ENCODE measurements around the gene CCRL2. TPM values are rescaled to one million over a fixed set of nuclear protein-coding genes. Genes with fewer than 3 reads are reported as not detected.

CCRL2 gene
- total and polyA plus RNA-seq, 2 of the 4 experiments (the other 2 are of a cell fraction): 0.29 to 0.36 TPM

- intact Hi-C loops (cut with micrococcal nuclease): no loop called here
- TF ChIP-seq, protein P1, sequence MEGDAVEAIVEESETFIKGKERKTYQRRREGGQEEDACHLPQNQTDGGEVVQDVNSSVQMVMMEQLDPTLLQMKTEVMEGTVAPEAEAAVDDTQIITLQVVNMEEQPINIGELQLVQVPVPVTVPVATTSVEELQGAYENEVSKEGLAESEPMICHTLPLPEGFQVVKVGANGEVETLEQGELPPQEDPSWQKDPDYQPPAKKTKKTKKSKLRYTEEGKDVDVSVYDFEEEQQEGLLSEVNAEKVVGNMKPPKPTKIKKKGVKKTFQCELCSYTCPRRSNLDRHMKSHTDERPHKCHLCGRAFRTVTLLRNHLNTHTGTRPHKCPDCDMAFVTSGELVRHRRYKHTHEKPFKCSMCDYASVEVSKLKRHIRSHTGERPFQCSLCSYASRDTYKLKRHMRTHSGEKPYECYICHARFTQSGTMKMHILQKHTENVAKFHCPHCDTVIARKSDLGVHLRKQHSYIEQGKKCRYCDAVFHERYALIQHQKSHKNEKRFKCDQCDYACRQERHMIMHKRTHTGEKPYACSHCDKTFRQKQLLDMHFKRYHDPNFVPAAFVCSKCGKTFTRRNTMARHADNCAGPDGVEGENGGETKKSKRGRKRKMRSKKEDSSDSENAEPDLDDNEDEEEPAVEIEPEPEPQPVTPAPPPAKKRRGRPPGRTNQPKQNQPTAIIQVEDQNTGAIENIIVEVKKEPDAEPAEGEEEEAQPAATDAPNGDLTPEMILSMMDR (conservative IDR thresholded peaks at IDR 0.05; ENCODE audit: low read depth, low read length): no peak
- TF ChIP-seq RCOR1 (IDR thresholded peaks at IDR 0.05; ENCODE audit: insufficient replicate concordance, low read length) (no peak), ELK1 (IDR thresholded peaks at IDR 0.05; ENCODE audit: borderline replicate concordance, low read depth, low read length) (no peak), FOS (IDR thresholded peaks at IDR 0.05; ENCODE audit: low read depth, low read length) (no peak), POLR2A (IDR thresholded peaks at IDR 0.05; ENCODE audit: low read depth, low read length) (no peak)
- no TSS peak for BruUV-seq (replicated peaks)
Measured at GRCh38 chr3:46456118-46456517, 49.1 kb downstream of the CCRL2 start.

More at GRCh38 chr3:46456118-46456517, 49.1 kb downstream of the CCRL2 start:
- H3K27ac ChIP-seq (ENCODE audit: insufficient read depth, low read length): no peak overlapping the region
- no peak overlapping the region for H3K56ac ChIP-seq (ENCODE audit: extremely low read depth, insufficient read depth, low read length)
- no peaks in the 10 kb centered on the region for H3K36me3 ChIP-seq (ENCODE audit: control insufficient read depth, insufficient read depth, low read length)
- no peaks in the 10 kb centered on the region for H3K4me1 ChIP-seq (ENCODE audit: control insufficient read depth, insufficient read depth, low read length)
- no peak overlapping the region for H2AK9ac ChIP-seq (replicated peaks; ENCODE audit: low read depth, low read length, poor library complexity)
- H3K14ac ChIP-seq (replicated peaks; ENCODE audit: low read depth, low read length): no peak overlapping the region
- no peak overlapping the region for H4K91ac ChIP-seq (ENCODE audit: insufficient read depth, low read depth, low read length)
- no peak overlapping the region for H2BK5ac ChIP-seq (ENCODE audit: low read depth, low read length, poor library complexity, severe bottlenecking)
- H3K18ac ChIP-seq (ENCODE audit: low read depth, low read length): no peak overlapping the region
- H3K4ac ChIP-seq (ENCODE audit: low read depth, low read length): no peak overlapping the region
- no peaks in the 10 kb centered on the region for H3K9me3 ChIP-seq (ENCODE audit: control insufficient read depth, insufficient read depth, low read length)
- no peak overlapping the region for H2AK5ac ChIP-seq (ENCODE audit: low read depth, low read length)
- in situ Hi-C loops (cut with MboI; ENCODE audit: low sequenced_read_pairs): no loop called here
- no peak overlapping the region for H4K8ac ChIP-seq (ENCODE audit: low read depth in 2 of 2, low read length in 2 of 2)
- H2AFZ ChIP-seq (replicated peaks; ENCODE audit: low read length, poor library complexity): no peak overlapping the region
- no peak for DNase-seq
- no peak overlapping the region for H3K9ac ChIP-seq (ENCODE audit: low read depth, low read length)
- H3K4me2 ChIP-seq (ENCODE audit: low read depth, low read length): no peak overlapping the region
- no peaks in the 10 kb centered on the region for H4K20me1 ChIP-seq (ENCODE audit: insufficient read depth, low read length)
- H3K4me3 ChIP-seq (ENCODE audit: insufficient read depth, low read depth, low read length): no peak overlapping the region
- dilution Hi-C loops (cut with HindIII; ENCODE audit: low sequenced_read_pairs, unreplicated experiment): no loop called here
- ChIA-PET CTCF (no interaction called here), POLR2A (ENCODE audit: unreplicated experiment) (no interaction called here)
- no peak overlapping the region for H2BK15ac ChIP-seq (ENCODE audit: low read depth, low read length)
- WGBS, 2 experiments (ENCODE audit: extremely low coverage in 2 of 2, insufficient read length in 1 of 2): 40% methylated on average over 1 of the region's 14 CpGs; no CpG with 5 or more reads in 1 of the 2 experiments
- H3K27me3 ChIP-seq (ENCODE audit: control insufficient read depth, insufficient read depth, low read length): peaks cover 47% of the 10 kb centered on the region
- no peak for ATAC-seq (ENCODE audit: low read depth)
- no peaks in the 10 kb centered on the region for H3K79me1 ChIP-seq (ENCODE audit: low read depth in 1 of 2, low read length in 2 of 2)
- H2BK120ac ChIP-seq (ENCODE audit: low read depth, low read length): no peak overlapping the region
- H2BK20ac ChIP-seq (ENCODE audit: low read depth, low read length): no peak overlapping the region
- no peak overlapping the region for H3K23ac ChIP-seq (ENCODE audit: low read depth, low read length)
- H3K9me1 ChIP-seq (ENCODE audit: insufficient read depth, low read length): no peaks in the 10 kb centered on the region
- H4K5ac ChIP-seq (ENCODE audit: low read depth, low read length): no peak overlapping the region

Other genes with a start within 250 kb of the CCRL2 start
- gene CCR1, start 198.9 kb upstream of the CCRL2 start, total RNA-seq (2012; rRNA removed): not detected in 2 replicates
- gene CCR1, start 198.9 kb upstream of the CCRL2 start, polyA plus RNA-seq (2012; rRNA removed): not detected in 2 replicates
- gene CCR3, start 164.8 kb upstream of the CCRL2 start, total RNA-seq (2012; rRNA removed): not detected in 2 replicates
- not detected in 2 replicates for gene CCR3, start 164.8 kb upstream of the CCRL2 start, polyA plus RNA-seq (2012; rRNA removed)
- gene CCR2, start 53.1 kb upstream of the CCRL2 start, total RNA-seq (2012; rRNA removed): not detected in 2 replicates
- not detected in 2 replicates for gene CCR2, start 53.1 kb upstream of the CCRL2 start, polyA plus RNA-seq (2012; rRNA removed)
- gene CCR5, start 36.3 kb upstream of the CCRL2 start, total RNA-seq (2012; rRNA removed): not detected in 2 replicates
- gene CCR5, start 36.3 kb upstream of the CCRL2 start, polyA plus RNA-seq (2012; rRNA removed): not detected in 2 replicates
- not detected in 2 replicates for gene LTF, start 57.6 kb downstream of the CCRL2 start, total RNA-seq (2012; rRNA removed)
- gene LTF, start 57.6 kb downstream of the CCRL2 start, polyA plus RNA-seq (2012; rRNA removed): 0.04 TPM in 1 of 2 replicates, not detected in the other
- 0.18 TPM in 1 of 2 replicates, not detected in the other for gene RTP3, start 90.7 kb downstream of the CCRL2 start, total RNA-seq (2012; rRNA removed)
- gene RTP3, start 90.7 kb downstream of the CCRL2 start, polyA plus RNA-seq (2012; rRNA removed): 0.10 and 0.26 TPM in 2 replicates
- 4.1 and 4.7 TPM in 2 replicates for gene LRRC2, start 159.0 kb downstream of the CCRL2 start, total RNA-seq (2012; rRNA removed)
- 2.5 and 2.9 TPM in 2 replicates for gene LRRC2, start 159.0 kb downstream of the CCRL2 start, polyA plus RNA-seq (2012; rRNA removed)
- not detected in 2 replicates for gene FAM240A, start 205.3 kb downstream of the CCRL2 start, total RNA-seq (2012; rRNA removed)
- gene FAM240A, start 205.3 kb downstream of the CCRL2 start, polyA plus RNA-seq (2012; rRNA removed): not detected in 2 replicates